Endometrial microvascular endothelial cells (primary cell): ENCODE results near the gene RNF135. TPM values are rescaled to one million over a fixed set of nuclear protein-coding genes. Genes with fewer than 3 reads are reported as not detected.
"Not testable (repeated sequence)": the region's sequence is repeated elsewhere in the genome, so short reads cannot be mapped to it uniquely, and the experiment has no call there.

Experiments used
- in situ Hi-C: cut with HindIII; loops from 2 replicates; pipeline ENCODE4 v1.10.0; 2017; ENCODE audit warnings: low sequenced_read_pairs, low pct_unique_long_range_greater_than_20kb; ENCODE audit errors: inconsistent ontology term
- total RNA-seq: library from RNA; depleted of rRNA; stranded (reverse); fragments of >200 nt; gene quantifications from one replicate; pipeline ENCODE4 v1.2.3, GENCODE V29; 2015; ENCODE audit errors: inconsistent ontology term

The RNF135 gene
- total RNA-seq, 1 donor from 2014 or later, result 10.3 TPM

DNA sequence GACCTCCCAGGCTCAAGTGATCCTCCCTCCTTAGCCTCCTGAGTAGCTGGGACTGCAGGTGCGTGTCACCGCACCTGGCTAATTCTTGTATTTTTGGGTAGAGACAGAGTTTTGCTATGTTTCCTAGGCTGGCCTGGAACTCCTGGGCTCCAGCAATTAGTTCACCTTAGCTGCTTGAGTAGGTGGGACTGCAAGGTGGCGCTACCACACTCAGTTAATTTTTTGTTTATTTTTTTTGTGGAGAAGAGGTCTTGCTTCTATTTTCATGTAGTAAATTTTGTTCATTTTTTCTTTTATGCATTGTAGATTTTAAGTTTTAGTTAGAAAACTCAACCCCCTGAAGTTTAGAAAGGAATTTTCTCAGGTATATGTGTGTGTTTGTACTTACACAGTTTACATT, 21.7 kb downstream of the RNF135 start:
- in situ Hi-C loops, result no loop called here

DNA sequence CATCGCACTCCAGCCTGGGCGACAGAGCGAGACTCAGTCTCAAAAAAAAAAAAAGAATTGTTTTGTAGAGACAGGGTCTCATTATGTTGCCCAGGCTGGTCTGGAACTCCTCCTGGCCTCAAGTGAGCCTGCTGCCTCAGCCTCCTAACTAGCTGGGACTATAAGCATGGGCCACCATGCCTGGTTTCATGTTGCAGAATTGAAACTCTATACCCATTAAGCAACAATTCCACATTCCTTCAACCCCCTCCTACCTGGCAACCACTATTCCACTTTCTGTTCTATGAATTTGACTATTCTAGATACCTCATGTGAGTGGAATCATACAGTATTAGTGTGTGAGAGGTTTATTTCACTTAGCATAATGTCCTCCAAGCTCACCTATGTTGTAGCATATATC, 24.5 kb downstream of the RNF135 start:
- in situ Hi-C loops, result no loop called here

DNA sequence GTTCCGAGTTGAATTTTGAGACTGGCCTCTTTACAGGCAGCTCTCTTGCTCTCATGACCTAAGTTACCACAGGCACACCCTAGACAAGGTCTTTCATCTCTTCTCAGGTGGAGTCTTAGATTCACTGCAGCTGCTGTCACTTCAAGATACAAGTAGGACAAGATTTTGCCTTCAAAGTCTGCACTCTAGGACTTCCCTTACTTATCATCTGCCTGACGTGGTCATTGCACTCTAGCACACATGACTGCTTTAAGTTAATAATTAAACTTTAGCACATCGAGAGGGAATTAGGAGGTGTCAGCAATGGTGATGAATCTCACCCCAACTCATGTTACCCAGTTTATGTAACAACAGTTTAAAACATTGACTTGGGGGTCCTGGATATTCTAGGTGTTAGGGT, 25.6 kb downstream of the RNF135 start:
- in situ Hi-C loops, result no loop called here

DNA sequence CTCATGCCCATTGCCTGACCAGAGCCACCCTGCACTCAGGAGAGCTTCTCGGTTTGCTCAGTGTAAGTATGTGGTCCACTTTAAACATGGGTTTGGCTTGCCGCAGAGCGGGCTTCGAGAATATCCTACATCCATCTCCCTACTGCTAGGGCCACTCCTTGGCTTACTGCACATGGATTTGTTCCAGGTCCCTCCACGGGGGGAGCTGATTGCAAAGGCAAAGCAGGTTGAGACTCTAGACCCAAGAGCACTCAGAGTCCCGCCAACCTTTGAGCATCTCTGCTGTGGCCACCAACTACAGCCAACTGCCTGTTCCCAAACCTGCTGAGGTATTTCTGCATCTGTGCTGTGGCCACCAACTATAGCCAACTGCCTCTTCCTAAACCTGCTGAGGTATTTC, 26.4 kb downstream of the RNF135 start:
- in situ Hi-C loops, result no loop called here

DNA sequence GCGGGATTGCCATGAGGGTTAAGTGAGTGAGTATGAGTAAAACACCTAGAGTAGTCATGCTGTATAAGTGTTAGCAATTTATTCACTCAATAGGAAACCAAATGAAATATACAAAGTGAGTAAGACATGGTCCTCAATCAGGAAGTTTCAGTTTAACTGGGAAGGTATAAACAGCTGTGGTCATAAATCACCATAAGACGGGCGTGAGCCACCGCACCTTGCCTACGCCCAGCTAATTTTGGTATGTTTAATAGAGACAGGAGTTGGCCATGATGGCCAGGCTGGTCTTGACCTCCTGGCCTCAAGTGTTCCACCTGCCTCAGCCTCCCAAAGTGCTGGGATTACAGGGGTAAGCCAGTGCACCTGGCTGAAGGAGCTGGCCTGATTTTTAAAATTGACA, 27.0 kb downstream of the RNF135 start:
- in situ Hi-C loops, result no loop called here

DNA sequence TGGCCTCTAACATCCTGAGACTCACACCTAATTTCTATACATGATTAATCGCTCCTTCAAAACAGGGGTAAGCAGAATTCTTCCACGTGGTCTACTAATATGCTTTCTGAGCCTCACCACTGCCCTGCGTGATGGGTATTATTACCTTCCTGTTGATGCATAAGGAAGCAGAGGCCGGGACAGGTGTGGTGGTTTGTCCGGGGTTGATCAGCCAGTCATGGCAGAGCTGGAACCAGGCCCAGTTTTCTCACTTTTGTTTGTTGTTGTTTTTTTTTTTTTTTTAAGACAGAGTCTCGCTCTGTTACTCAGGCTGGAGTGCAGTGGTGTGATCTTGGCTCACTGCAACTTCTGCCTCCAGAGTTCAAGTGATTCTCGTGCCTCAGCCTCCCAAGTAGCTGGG, 31.2 kb downstream of the RNF135 start:
- in situ Hi-C loops, result no loop called here

DNA sequence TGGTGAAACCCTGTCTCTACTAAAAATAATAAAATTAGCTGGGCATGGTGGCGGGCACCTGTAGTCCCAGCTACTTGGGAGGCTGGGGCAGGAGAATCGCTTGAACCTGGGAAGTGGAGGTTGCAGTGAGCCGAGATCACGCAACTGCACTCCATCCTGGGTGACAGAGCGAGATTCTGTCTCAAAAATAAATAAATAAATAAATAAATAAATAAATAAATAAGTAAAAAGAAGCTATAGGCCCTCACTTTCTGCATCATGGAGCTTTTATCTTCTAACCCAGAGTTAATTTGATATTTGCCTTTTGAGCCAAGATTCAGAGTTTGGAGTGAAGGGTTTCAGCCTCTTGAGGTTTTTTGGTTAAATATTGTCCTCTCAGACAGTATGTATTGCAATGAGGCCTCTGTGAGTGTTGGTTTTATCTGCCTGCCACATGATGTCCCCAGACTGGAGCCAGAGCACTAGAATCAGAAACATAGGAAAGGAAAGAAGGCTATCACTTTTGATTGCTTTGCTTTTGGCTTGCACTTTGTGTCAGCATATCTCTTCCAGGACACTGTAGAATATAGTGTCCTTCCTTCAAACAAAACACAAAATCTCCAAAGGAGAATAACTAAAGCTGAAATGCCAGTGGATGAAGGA, 32.5 kb downstream of the RNF135 start:
- in situ Hi-C loops, result no loop called here

DNA sequence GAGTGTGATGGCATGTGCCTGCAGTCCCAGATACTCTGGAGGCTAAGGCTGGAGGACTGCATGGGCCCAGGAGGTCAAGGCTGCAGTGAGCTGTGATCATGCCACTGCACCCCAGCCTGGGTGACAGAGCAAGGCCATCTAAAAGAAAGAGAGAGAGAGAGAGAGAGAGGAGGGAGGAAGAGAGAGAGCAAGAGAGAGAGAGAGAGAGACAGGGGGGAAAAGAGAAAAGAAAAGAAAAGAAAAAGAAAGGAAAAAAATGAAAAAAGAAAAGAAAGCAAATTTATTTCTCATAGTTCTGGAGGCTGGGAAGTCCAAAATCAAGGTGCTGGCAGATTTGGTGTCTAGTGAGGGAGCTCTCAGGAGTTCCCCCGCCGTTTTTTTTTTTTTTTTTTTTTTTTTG, 33.3 kb downstream of the RNF135 start:
- in situ Hi-C loops, result no loop called here

DNA sequence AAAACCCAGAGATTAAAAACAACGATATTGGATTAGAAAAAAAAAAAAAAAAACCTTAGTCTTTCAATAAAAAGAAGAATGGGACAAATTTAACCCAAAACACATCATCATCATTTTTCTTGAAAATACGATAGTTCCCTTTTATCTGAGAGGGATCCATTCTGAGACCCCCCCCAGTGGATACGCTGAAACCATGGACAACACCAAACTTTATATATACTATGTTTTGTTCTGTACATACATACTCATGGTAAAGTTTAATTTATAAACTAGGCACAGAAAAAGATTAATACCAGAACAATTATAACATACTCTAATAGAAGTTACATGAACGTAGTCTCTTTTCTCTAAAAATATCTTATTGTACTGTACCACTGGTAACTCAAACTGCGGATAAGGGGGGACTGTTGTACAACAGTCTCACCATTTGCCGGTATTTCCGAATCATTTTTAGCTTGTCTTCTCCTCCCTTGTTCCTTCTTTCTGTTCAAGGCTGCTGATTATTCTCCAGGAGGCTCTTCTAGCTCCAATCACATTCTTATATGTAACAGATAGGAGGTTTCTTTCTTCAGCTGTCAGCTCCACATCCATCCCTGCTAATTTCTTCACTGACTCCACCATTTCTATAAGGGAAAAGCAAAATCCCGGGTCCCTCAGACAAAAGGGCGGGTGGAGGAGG, 37.0 kb downstream of the RNF135 start:
- in situ Hi-C loops, result no loop called here

DNA sequence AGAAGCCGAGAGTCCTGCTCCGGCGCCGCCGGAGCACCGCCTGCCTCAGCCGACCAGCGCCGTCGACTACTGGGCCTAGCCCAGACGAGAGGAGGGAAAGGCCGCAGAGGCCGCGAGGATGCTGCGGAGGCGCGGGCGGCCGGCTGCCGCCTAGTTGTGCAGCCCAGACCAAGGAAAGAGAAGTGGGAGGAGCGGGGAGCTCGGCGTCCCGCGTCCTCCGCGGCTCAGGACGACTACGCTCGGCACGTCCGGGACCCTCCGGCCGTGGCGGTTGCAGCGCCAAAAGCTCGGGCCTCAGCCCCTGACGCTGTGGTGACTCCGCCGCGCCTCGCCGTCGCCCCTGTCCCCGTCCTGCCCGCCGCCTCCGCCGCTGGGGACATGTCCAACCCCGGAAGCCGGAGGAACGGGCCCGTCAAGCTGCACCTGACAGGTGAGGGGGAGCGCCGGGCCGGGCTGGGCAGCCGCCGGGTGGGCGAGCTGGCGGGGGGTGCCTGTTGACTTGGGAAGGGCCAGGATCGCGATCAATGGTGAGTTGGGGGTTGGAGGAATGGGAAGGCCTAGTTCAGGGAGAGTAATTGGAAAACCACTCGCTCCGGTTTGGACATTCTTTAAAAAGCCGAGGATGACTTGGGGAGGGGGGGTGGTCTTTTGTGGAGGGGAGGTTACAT, 37.7 kb downstream of the RNF135 start:
- in situ Hi-C loops, result no loop called here

DNA sequence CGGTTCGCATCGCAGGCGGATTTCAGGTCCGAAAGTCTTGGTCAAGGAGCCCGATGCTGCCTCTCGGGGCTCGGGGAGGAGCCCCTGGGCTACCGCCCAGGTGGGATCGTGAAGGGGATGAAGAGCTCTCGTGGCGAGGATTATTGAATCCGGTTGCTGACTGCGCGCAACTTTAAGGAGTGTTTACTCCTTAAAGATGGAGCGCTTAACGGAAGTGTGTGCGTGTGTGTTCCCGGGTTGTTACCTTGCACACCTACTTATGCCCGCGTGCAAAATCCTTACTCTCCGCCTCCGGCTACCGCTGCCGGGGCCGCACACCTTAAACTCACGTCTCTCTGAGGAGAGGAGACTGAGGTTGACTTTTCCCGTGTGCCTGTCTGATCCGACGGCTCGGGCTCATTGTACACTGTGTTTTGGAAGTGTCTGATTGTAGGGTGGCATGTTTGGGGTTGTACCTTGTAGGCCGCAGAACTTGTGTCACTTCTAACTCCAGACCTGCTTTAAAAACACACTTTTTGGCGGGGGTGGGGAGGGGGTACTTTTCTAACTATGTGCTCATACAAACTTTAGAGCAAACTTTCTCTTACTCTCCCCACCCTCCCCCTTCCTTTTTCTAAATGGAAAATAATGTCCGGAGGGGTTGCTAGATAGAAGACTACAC, 38.3 kb downstream of the RNF135 start:
- in situ Hi-C loops, result not testable (repeated sequence)

DNA sequence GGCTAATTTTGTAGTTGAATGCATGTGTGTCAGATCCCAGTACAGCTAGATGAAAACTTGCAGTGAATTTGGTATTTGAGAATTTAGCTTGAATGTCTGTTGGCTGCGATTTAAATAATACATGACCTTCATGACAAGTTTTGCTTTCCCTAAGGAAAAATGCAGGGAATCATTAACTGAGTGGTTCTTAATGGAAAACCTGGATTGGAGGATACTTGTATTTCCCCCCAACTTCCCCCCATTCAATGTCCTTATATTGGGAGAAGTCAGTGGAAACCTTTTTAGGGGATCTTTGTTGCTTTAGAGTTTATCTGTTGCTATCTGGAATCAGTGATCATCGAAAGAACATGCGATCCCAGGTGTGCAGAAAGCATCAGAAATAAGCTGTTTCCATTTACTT, 39.2 kb downstream of the RNF135 start:
- in situ Hi-C loops, result not testable (repeated sequence)

DNA sequence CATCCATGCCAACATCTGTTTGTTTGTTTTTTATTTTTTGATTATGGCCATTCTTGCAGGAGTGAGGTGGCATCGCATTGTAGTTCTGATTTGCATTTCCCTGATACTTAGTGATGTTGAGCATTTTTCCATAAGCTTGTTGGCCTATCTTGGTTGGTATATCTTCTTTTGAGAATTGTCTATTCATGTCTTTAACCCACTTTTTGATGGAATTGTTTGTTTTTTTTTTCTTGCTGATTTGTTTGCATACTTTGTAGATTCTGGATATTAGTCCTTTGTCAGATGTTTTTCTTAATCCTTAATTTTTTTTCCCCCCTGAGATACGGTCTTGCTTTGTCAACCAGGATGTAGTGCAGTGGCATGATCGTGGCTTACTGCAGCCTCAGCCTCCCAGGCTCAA, 43.0 kb downstream of the RNF135 start:
- in situ Hi-C loops, result no loop called here

DNA sequence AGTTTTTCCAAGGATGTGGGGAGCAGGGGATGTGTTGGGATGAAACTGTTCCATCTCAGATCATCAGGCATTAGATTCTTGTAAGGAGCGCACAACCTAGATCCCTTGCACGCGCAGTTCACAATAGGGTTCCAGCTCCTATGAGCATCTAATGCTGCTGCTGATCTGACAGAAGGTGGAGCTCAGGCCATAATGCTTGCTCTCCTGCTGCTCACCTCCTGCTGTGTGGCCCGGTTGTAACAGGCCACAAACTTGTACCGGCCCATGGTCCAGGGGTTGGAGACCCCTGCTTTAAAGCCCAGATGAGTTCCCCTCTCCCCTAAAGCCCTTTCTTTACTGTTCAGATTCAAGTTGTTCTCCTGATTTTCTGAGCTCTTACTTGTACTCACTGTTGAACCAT, 44.8 kb downstream of the RNF135 start:
- in situ Hi-C loops, result no loop called here

DNA sequence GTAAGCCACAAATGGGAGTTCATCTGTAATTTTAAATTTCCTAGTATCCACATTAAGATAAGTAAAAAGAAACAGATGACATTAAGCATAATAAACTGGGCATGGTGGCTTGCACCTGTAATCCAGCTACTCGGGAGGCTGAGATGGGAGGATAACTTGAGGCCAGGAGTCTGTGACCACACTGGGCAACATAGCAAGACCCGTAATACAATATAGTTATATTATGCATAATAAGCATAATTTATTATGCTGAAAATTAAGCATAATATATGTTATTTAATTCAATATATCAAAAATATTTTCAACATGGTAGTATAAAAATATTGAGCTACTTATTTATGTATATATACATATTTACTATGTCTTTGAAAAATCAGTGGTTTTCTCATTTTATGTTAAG, 48.2 kb downstream of the RNF135 start:
- in situ Hi-C loops, result no loop called here

DNA sequence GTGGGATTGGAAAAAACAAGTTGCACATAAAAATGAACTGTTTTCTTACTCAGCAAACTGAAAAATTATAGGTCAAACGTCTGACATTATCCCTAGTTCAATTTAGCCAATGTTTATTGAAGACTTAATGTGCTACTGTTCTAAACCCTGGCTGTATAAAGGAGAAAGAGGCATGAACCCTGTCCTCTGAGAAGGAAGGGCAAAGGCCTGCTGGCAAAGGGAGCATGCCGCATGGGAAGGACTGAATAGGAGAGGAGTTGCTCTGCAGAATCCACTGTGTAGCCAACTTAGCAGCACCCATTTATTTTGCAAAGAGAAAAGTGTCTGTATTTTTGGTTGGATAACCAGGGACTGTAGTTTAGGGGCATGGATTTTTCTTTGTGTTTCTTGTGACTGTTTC, 52.3 kb downstream of the RNF135 start:
- in situ Hi-C loops, result not testable (repeated sequence)

DNA sequence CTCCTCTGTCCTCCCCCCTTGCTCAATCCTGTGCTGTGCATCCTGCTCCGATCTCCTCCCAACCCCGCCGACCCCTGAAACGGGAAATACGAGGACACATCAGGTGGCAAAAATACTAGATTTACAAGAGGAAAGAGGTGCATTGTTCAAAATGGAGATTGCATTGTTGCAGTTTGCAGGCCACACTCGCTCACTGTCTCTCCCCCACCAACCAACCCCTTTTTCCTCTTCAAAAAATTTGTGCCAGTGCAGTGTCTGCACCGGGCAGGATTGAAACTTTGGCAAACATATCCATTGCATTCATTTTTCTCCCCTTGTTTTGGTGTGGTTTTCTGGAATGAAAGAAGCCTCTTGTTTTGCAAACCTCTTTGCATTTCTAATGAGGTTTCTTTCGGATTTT, 61.0 kb downstream of the RNF135 start:
- in situ Hi-C loops, result no loop called here

DNA sequence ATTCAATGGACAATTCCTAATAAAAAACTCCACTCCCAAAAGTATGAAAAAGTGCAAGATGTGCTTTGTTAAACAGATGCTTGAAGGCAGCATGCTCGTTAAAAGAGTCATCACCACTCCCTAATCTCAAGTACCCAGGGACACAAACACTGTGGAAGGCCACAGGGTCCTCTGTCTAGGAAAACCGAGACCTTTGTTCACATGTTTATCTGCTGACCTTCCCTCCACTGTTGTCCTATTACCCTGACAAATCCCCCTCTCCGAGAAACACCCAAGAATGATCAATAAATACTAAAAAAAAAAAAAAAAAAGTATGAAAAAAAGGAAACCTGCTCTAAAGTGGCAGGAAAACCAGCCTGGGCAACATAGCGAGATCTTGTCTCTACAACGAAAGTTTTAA, 64.8 kb downstream of the RNF135 start:
- in situ Hi-C loops, result not testable (repeated sequence)

DNA sequence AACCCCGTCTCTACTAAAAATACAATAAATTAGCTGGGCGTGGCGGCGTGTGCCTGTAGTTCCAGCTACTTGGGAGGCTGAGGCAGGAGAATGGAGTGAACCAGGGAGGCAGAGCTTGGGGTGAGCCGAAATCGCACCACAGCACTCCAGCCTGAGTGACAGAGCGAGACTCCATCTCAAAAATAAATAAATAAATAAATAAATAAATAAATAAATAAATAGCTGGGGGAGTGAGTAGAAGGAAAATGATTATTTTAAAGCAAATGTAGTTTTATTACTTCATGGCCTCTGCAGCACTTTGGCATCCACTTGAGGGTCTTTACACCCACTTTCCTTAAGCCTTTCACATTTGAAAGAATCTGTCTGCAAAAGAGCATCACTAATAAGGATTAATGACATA, 70.0 kb downstream of the RNF135 start:
- in situ Hi-C loops, result not testable (repeated sequence)

DNA sequence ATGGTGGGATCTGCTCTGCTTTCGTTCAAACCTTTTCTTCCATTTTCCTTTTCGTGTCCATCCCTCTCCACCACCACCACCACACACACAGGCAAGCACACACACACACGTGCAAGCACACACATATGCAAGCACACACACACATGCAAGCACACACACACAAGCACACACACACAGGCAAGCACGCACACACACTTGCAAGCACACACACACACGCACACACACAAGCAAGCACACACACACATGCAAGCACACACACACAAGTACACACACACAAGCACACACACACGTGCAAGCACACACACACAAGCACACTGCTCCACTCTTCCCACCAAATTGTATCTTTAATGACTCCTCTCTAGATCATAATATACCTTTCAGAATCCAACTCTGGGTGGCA, 71.5 kb downstream of the RNF135 start:
- in situ Hi-C loops, result not testable (repeated sequence)
